ENCODE results near the gene MAP3K19. TPM values are rescaled to one million over a fixed set of nuclear protein-coding genes. Genes with fewer than 3 reads are reported as not detected.
"Not testable (repeated sequence)": the region's sequence is repeated elsewhere in the genome, so short reads cannot be mapped to it uniquely, and the experiment has no call there.

The MAP3K19 gene
- total RNA-seq, 1 experiment from 2014 or later = not detected

DNA sequence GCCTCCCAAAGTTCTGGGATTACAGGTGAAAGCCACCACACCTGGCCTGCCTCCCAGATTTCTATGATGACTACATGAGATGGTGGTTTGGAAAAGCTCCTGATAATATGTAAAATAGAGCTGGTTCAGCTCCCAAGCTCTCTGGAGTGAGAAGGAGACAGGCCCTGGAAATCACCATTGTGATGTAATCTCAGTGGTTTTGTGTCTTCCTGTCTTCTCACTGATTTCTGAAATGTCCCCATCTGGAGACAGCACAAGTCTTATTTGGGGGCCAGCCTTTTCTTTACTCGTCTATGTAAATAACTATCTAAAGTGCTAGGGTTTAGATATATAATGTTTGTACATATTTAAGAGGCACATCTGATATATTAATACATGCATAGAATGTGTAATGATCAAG lies 64.6 kb downstream of the MAP3K19 start (continued):
- TF ChIP-seq, protein P1, sequence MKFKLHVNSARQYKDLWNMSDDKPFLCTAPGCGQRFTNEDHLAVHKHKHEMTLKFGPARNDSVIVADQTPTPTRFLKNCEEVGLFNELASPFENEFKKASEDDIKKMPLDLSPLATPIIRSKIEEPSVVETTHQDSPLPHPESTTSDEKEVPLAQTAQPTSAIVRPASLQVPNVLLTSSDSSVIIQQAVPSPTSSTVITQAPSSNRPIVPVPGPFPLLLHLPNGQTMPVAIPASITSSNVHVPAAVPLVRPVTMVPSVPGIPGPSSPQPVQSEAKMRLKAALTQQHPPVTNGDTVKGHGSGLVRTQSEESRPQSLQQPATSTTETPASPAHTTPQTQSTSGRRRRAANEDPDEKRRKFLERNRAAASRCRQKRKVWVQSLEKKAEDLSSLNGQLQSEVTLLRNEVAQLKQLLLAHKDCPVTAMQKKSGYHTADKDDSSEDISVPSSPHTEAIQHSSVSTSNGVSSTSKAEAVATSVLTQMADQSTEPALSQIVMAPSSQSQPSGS (CRISPR knock-in tag; IDR thresholded peaks at IDR 0.05; ENCODE audit: borderline replicate concordance, low read depth) = no peak

DNA sequence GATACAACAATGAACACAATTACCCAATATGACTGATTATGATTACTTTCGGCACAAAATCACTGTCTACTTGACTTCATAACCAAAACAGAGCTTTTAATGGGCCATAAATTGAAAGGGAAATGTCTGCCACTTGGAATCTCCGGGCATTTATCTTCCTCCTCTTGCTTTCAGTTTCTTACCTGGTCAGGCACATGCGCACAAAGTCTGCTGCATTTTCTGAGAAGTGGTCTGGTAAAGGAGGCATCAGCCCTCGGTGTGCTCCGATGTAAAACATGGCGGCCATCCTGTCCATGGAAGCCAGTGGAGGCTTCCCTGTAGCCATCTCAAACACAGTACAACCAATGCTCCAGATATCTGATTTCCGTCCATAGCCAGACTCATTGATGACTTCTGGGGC lies 66.6 kb downstream of the MAP3K19 start:
- ATAC-seq (no peak), DNase-seq (ENCODE audit: low spot score) (no peak)
- POLR2A ChIA-PET = no interaction called here
- no peak overlapping the region for H3K27ac Mint-ChIP-seq
- H3K27me3 Mint-ChIP-seq (ENCODE audit: low read depth) = no peaks in the 10 kb centered on the region; the same call in 1 of the 2 replicates
- no peak overlapping the region for H3K4me3 Mint-ChIP-seq
- TF ChIP-seq ZNF423 (CRISPR knock-in tag; IDR thresholded peaks at IDR 0.05) (no peak), RELA (CRISPR knock-in tag; IDR thresholded peaks at IDR 0.05; ENCODE audit: borderline replicate concordance) (no peak), ZNF396 (CRISPR knock-in tag; IDR thresholded peaks at IDR 0.05; ENCODE audit: borderline replicate concordance) (no peak)
- H3K9me3 Mint-ChIP-seq = peaks cover 17% of the 10 kb centered on the region
- CTCF ChIA-PET = no interaction called here
- H3K4me1 Mint-ChIP-seq = 0 out of 2 replicates have a peak, but pooled peaks cover 2% of the 10 kb centered on the region
- H3K36me3 Mint-ChIP-seq = no peaks in the 10 kb centered on the region

DNA sequence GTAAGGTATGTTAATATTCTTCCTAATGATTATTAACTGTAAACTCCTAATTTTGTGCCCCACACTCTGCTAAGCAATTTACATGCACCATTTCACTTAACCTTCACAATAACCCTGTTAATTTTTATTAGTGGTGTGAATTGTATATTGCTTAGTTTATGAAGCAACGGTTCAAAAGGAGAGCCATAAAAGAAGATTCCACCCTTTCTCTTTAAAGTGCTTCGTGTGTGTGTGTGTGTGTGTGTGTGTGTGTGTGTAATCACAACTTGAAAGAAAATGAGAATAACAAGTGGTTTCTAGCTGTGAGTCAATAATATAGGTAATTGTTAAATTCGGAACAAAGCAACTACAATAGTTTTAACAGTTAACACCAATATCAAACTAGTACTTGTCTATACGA lies 68.0 kb downstream of the MAP3K19 start:
- ATAC-seq (no peak), DNase-seq (ENCODE audit: low spot score) (no peak)
- POLR2A ChIA-PET = no interaction called here
- CTCF ChIA-PET = no interaction called here
- H3K9me3 Mint-ChIP-seq = peaks cover 19% of the 10 kb centered on the region
- no peaks in the 10 kb centered on the region; the same call in none of the 2 replicates for H3K27me3 Mint-ChIP-seq (ENCODE audit: low read depth)
- H3K27ac Mint-ChIP-seq = no peak overlapping the region
- no peak for TF ChIP-seq ATF1 (CRISPR knock-in tag; IDR thresholded peaks at IDR 0.05)
- TF ChIP-seq CBFB (CRISPR knock-in tag; IDR thresholded peaks at IDR 0.05; ENCODE audit: low read depth) = no peak
- TF ChIP-seq, protein P2, sequence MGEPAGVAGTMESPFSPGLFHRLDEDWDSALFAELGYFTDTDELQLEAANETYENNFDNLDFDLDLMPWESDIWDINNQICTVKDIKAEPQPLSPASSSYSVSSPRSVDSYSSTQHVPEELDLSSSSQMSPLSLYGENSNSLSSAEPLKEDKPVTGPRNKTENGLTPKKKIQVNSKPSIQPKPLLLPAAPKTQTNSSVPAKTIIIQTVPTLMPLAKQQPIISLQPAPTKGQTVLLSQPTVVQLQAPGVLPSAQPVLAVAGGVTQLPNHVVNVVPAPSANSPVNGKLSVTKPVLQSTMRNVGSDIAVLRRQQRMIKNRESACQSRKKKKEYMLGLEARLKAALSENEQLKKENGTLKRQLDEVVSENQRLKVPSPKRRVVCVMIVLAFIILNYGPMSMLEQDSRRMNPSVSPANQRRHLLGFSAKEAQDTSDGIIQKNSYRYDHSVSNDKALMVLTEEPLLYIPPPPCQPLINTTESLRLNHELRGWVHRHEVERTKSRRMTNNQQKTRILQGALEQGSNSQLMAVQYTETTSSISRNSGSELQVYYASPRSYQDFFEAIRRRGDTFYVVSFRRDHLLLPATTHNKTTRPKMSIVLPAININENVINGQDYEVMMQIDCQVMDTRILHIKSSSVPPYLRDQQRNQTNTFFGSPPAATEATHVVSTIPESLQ (CRISPR knock-in tag; IDR thresholded peaks at IDR 0.05) = no peak
- no peak overlapping the region for H3K4me3 Mint-ChIP-seq
- 0 out of 2 replicates have a peak, but pooled peaks cover 2% of the 10 kb centered on the region for H3K4me1 Mint-ChIP-seq
- H3K36me3 Mint-ChIP-seq = peaks cover 6% of the 10 kb centered on the region

DNA sequence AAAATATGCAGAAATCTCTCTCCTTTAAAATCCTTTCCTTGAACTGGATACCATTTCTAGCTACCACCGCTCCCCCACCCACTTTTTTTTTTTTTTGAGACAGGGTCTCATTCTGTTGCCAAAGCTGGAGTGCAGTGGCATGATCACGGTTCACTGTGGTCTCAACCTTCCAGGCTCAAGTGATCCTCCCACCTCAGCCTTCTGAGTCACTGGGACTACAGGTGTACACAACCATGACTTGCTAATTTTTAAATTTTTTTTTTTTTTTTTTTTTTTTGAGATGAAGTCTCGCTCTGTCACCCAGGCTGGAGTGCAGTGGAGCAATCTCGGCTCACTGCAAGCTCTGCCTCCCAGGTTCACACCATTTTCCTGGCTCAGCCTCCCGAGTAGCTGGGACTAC lies 70.1 kb downstream of the MAP3K19 start:
- H3K4me3 Mint-ChIP-seq; ATAC-seq; H3K4me1 Mint-ChIP-seq; H3K27ac Mint-ChIP-seq; DNase-seq (ENCODE audit: low spot score); H3K27me3 Mint-ChIP-seq (ENCODE audit: low read depth): not testable (repeated sequence)
- POLR2A ChIA-PET = interaction anchor here (0.6 to 0.7 kb wide), 2 partner anchors 58 to 68 kb away, joined by 3 read pairs; no protein-coding TSS in a partner anchor
- Mint-ChIP-seq H3K36me3 (peaks cover 15% of the 10 kb centered on the region), H3K9me3 (peaks cover 30% of the 10 kb centered on the region)
- CTCF ChIA-PET = interaction anchor here (2.1 kb wide), 1 partner anchor 12 kb away, joined by 10 read pairs; no protein-coding TSS in a partner anchor

DNA sequence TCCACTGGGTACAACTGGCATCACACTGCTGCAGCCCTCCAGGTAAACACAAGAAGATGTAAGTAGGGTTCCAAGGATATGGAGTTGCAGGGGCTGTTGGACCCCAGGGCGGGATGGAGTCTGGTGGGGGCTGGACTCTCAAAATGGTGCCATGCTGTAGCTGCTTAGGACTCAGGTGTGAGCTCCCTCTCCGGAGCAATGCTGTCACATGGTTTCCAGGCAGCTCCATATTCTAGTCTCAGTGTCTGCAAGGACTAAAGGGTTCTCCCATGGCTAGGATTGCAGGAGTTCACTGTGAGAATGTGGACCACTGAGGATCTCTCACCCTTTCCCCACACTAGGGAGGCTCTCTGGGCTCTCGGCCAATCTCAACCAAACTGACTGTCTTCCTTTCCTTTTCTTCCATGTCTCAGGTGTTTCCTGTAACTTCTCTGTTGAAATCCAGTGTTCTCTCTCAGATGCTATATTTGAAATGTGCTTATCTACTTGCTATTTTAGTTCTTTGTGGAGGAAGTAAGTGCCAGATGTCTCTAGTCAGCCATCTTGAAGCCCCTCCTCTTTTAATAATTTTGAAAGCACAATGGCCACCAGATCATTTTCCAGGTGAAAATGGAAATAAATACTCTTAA lies 71.1 kb downstream of the MAP3K19 start:
- ATAC-seq = no peak
- ChIA-PET CTCF (no interaction called here), POLR2A (no interaction called here)
- H3K36me3 Mint-ChIP-seq = peaks cover 18% of the 10 kb centered on the region
- no peaks in the 10 kb centered on the region; the same call in none of the 2 replicates for H3K27me3 Mint-ChIP-seq (ENCODE audit: low read depth)
- no peaks in the 10 kb centered on the region for H3K4me1 Mint-ChIP-seq
- no peak for DNase-seq (ENCODE audit: low spot score)
- H3K4me3 Mint-ChIP-seq = no peak overlapping the region
- peaks cover 35% of the 10 kb centered on the region for H3K9me3 Mint-ChIP-seq
- H3K27ac Mint-ChIP-seq = no peak overlapping the region
- no peak for TF ChIP-seq NFE2L1 (CRISPR knock-in tag; IDR thresholded peaks at IDR 0.05)
- no peak for TF ChIP-seq CBFB (CRISPR knock-in tag; IDR thresholded peaks at IDR 0.05; ENCODE audit: low read depth)
- TF ChIP-seq, protein P3, sequence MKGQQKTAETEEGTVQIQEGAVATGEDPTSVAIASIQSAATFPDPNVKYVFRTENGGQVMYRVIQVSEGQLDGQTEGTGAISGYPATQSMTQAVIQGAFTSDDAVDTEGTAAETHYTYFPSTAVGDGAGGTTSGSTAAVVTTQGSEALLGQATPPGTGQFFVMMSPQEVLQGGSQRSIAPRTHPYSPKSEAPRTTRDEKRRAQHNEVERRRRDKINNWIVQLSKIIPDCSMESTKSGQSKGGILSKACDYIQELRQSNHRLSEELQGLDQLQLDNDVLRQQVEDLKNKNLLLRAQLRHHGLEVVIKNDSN (CRISPR knock-in tag; IDR thresholded peaks at IDR 0.05) = no peak
- TF ChIP-seq, protein P4, sequence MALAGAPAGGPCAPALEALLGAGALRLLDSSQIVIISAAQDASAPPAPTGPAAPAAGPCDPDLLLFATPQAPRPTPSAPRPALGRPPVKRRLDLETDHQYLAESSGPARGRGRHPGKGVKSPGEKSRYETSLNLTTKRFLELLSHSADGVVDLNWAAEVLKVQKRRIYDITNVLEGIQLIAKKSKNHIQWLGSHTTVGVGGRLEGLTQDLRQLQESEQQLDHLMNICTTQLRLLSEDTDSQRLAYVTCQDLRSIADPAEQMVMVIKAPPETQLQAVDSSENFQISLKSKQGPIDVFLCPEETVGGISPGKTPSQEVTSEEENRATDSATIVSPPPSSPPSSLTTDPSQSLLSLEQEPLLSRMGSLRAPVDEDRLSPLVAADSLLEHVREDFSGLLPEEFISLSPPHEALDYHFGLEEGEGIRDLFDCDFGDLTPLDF (CRISPR knock-in tag; IDR thresholded peaks at IDR 0.05) = no peak
- TF ChIP-seq, protein P5, sequence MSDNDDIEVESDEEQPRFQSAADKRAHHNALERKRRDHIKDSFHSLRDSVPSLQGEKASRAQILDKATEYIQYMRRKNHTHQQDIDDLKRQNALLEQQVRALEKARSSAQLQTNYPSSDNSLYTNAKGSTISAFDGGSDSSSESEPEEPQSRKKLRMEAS (CRISPR knock-in tag; IDR thresholded peaks at IDR 0.05) = no peak
- TF ChIP-seq, protein P6, sequence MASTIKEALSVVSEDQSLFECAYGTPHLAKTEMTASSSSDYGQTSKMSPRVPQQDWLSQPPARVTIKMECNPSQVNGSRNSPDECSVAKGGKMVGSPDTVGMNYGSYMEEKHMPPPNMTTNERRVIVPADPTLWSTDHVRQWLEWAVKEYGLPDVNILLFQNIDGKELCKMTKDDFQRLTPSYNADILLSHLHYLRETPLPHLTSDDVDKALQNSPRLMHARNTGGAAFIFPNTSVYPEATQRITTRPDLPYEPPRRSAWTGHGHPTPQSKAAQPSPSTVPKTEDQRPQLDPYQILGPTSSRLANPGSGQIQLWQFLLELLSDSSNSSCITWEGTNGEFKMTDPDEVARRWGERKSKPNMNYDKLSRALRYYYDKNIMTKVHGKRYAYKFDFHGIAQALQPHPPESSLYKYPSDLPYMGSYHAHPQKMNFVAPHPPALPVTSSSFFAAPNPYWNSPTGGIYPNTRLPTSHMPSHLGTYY (CRISPR knock-in tag; IDR thresholded peaks at IDR 0.05) = no peak
- TF ChIP-seq NFYB (CRISPR knock-in tag; conservative IDR thresholded peaks at IDR 0.05; ENCODE audit: low read depth) = no peak
- TF ChIP-seq, protein P7, sequence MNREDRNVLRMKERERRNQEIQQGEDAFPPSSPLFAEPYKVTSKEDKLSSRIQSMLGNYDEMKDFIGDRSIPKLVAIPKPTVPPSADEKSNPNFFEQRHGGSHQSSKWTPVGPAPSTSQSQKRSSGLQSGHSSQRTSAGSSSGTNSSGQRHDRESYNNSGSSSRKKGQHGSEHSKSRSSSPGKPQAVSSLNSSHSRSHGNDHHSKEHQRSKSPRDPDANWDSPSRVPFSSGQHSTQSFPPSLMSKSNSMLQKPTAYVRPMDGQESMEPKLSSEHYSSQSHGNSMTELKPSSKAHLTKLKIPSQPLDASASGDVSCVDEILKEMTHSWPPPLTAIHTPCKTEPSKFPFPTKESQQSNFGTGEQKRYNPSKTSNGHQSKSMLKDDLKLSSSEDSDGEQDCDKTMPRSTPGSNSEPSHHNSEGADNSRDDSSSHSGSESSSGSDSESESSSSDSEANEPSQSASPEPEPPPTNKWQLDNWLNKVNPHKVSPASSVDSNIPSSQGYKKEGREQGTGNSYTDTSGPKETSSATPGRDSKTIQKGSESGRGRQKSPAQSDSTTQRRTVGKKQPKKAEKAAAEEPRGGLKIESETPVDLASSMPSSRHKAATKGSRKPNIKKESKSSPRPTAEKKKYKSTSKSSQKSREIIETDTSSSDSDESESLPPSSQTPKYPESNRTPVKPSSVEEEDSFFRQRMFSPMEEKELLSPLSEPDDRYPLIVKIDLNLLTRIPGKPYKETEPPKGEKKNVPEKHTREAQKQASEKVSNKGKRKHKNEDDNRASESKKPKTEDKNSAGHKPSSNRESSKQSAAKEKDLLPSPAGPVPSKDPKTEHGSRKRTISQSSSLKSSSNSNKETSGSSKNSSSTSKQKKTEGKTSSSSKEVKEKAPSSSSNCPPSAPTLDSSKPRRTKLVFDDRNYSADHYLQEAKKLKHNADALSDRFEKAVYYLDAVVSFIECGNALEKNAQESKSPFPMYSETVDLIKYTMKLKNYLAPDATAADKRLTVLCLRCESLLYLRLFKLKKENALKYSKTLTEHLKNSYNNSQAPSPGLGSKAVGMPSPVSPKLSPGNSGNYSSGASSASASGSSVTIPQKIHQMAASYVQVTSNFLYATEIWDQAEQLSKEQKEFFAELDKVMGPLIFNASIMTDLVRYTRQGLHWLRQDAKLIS (CRISPR knock-in tag; IDR thresholded peaks at IDR 0.05; ENCODE audit: borderline replicate concordance) = no peak
- TF ChIP-seq ZNF121 (CRISPR knock-in tag; IDR thresholded peaks at IDR 0.05) = no peak

Data from WTC11 (cell line).